Esophagus muscularis mucosa (tissue), 4 donors: ENCODE measurements around the gene RABIF. TPM values are rescaled to one million over a fixed set of nuclear protein-coding genes. Genes with fewer than 3 reads are reported as not detected.
"Not testable (repeated sequence)": the region's sequence is repeated elsewhere in the genome, so short reads cannot be mapped to it uniquely, and the experiment has no call there.

Experiments used
- DNase-seq: peaks from one replicate; pipeline ENCODE4 v3.0.0-alpha.2; 2017; ENCODE audit errors: extremely low spot score
- H3K27ac ChIP-seq, 4 donors: fragments of 200-600 bp; sonication (generic); replicated peaks in 1 of 4; 1 replicate in 3 of 4; 2 replicates in 1 of 4; pipeline ENCODE4 v1.5.1; 2016 to 2019; ENCODE audit warnings: mild to moderate bottlenecking in 1 of 4
- H3K27me3 ChIP-seq, 4 donors: fragments of 200-600 bp; sonication (generic); one replicate each; pipeline versions ENCODE4 v1.5.1 to v1.6.0; 2016 to 2019
- H3K36me3 ChIP-seq, 4 donors: fragments of 200-600 bp; sonication (generic); one replicate each; pipeline ENCODE4 v1.5.1; 2016 to 2019
- H3K4me1 ChIP-seq, 4 donors: fragments of 200-600 bp; sonication (generic); one replicate each; pipeline ENCODE4 v1.5.1; 2016 to 2019
- H3K4me3 ChIP-seq, 4 donors: fragments of 200-600 bp; sonication (generic); 1 replicate in 2 of 4; 2 replicates in 2 of 4; pipeline ENCODE4 v1.5.1; 2016 to 2019; ENCODE audit warnings: mild to moderate bottlenecking in 4 of 4, moderate library complexity in 1 of 4
- H3K9me3 ChIP-seq, 4 donors: fragments of 200-600 bp; sonication (generic); 1 replicate in 3 of 4; 2 replicates in 1 of 4; pipeline ENCODE4 v1.5.1; 2016 to 2019
- CTCF ChIP-seq, 3 experiments: fragments of 200-600 bp in 2 of 3; fragments of 450-650 bp in 1 of 3; sonication (generic) in 2 of 3; IDR thresholded peaks; one replicate each; pipeline ENCODE4 v1.5.1; 2017 to 2019; ENCODE audit warnings: antibody characterized with exemption in 3 of 3, mild to moderate bottlenecking in 2 of 3, moderate library complexity in 1 of 3
- EP300 ChIP-seq: sonication (generic); formaldehyde crosslinking; IDR thresholded peaks from one replicate; pipeline ENCODE4 v1.6.1; 2017; ENCODE audit warnings: antibody characterized with exemption
- POLR2A ChIP-seq: fragments of 450-650 bp; IDR thresholded peaks from one replicate; pipeline ENCODE4 v1.6.1; 2017; ENCODE audit warnings: antibody characterized with exemption, moderate library complexity, mild to moderate bottlenecking, low read depth
- POLR2AphosphoS5 ChIP-seq, 2 donors: sonication (generic); formaldehyde crosslinking; IDR thresholded peaks; one replicate each; pipeline ENCODE4 v1.6.1; 2017; ENCODE audit warnings: antibody characterized with exemption in 2 of 2
- WGBS: methylation state at CpG from one replicate; pipeline ENCODE4 v1.1.5; 2018; 5-methylcytosine and 5-hydroxymethylcytosine counted together
- intact Hi-C: fragments of 100-400 bp; cut with DNase I; formaldehyde crosslinking; loops from one replicate; pipeline ENCODE4 v1.15.1; 2023
- small RNA-seq, 3 donors: library from RNA; depleted of rRNA; stranded (forward); fragments of <200 nt; gene quantifications; one replicate each; pipeline ENCODE3, GENCODE V24; 2016
- total RNA-seq, 4 donors: library from RNA; depleted of rRNA; stranded (reverse); fragments of >200 nt; gene quantifications; one replicate each; pipeline versions ENCODE4 v1.1.0 to v1.2.1, GENCODE V29; 2016

The RABIF gene
- total RNA-seq, 4 donors from 2014 or later: 4.5 to 8.3 (median 6.9) TPM

GRCh38 chr1:202834771-202835547, 54.0 kb downstream of the RABIF start:
- Histone ChIP-seq H3K9me3 (no peaks in the 10 kb centered on the region), H3K27ac (no peak overlapping the region), H3K4me1 (no peaks in the 10 kb centered on the region), H3K4me3 (no peak overlapping the region), H3K36me3 (no peaks in the 10 kb centered on the region), H3K27me3 (no peaks in the 10 kb centered on the region)
- WGBS: 84% methylated on average over 10 of the region's 10 CpGs
- intact Hi-C loops: no loop called here
- TF ChIP-seq EP300 (no peak), POLR2AphosphoS5 (IDR thresholded peaks at IDR 0.05) (no peak), CTCF (IDR thresholded peaks at IDR 0.05) (no peak), POLR2A (no peak)
- no peak for DNase-seq

GRCh38 chr1:202831906-202832305, 57.0 kb downstream of the RABIF start:
- WGBS: 83% methylated on average over 3 of the region's 3 CpGs
- H3K4me1 ChIP-seq: no peaks in the 10 kb centered on the region
- intact Hi-C loops: no loop called here

GRCh38 chr1:202829223-202829622, 59.7 kb downstream of the RABIF start:
- WGBS: 94% methylated on average over 9 of the region's 9 CpGs
- H3K4me1 ChIP-seq, H3K27me3 ChIP-seq, H3K36me3 ChIP-seq, H3K9me3 ChIP-seq, DNase-seq, H3K27ac ChIP-seq, intact Hi-C loops, H3K4me3 ChIP-seq: not testable (repeated sequence)

More at GRCh38 chr1:202831906-202832305, 57.0 kb downstream of the RABIF start:
- Histone ChIP-seq H3K4me3 (no peak overlapping the region), H3K27me3 (no peaks in the 10 kb centered on the region), H3K36me3 (no peaks in the 10 kb centered on the region), H3K27ac (no peak overlapping the region), H3K9me3 (no peaks in the 10 kb centered on the region)
- no peak for TF ChIP-seq POLR2AphosphoS5 (IDR thresholded peaks at IDR 0.05)
- no peak for TF ChIP-seq CTCF (IDR thresholded peaks at IDR 0.05)
- no peak for TF ChIP-seq EP300
- no peak for TF ChIP-seq POLR2A
- DNase-seq: no peak

Small RNAs within 50 kb of the gene (small RNA-seq; reads per million reads assigned to genes)
- gene RF00019: 0 reads per million in 3 donors

Other genes with a start within 250 kb of the RABIF start
- gene SYT2, start 178.7 kb downstream of the RABIF start, total RNA-seq: under 1 TPM in 2 of 4 donors, not detected in 2; 0.11 to 0.19 TPM
- gene KDM5B, start 80.7 kb downstream of the RABIF start, total RNA-seq: 10 to 100 TPM; 21.4 to 34.9 (median 31.8) TPM
- gene PCAT6, start 78.2 kb downstream of the RABIF start, total RNA-seq: not detected
- gene KLHL12, start 38.1 kb upstream of the RABIF start, total RNA-seq: 10 to 100 TPM; 16.7 to 22.4 (median 19.3) TPM
- 10 to 100 TPM; 53.6 to 93.4 (median 70.0) TPM for gene ADIPOR1, start 69.2 kb upstream of the RABIF start, total RNA-seq
- 10 to 100 TPM; 28.2 to 51.2 (median 48.5) TPM for gene CYB5R1, start 78.1 kb upstream of the RABIF start, total RNA-seq
- 10 to 100 TPM; 69.0 to 93.9 (median 87.6) TPM for gene TMEM183A, start 118.2 kb upstream of the RABIF start, total RNA-seq
- gene PPFIA4, start 137.3 kb upstream of the RABIF start, total RNA-seq: 1 to 10 TPM in 2 of 4 donors, under 1 TPM in 2; 0.42 to 1.6 (median 1.1) TPM
- gene MYOG, start 196.9 kb upstream of the RABIF start, total RNA-seq: not detected
- gene ADORA1, start 238.6 kb upstream of the RABIF start, total RNA-seq: 1 to 10 TPM in 2 of 4 donors, under 1 TPM in 2; 0.34 to 1.7 (median 0.80) TPM